ENCODE data around the gene GCHFR.

The GCHFR gene

GRCh38 chr15:40743485-40743901 is 20.4 kb upstream of the GCHFR start:
- H3K4me3 ChIP-seq (ENCODE audit: low read depth, low read length): no peak overlapping the region
- TF ChIP-seq MAX (IDR thresholded peaks at IDR 0.05; ENCODE audit: low read depth, low read length): no peak
- no peak for TF ChIP-seq MYC (IDR thresholded peaks at IDR 0.05; ENCODE audit: low read depth, low read length)
- no peak for TF ChIP-seq POLR2A (IDR thresholded peaks at IDR 0.05; ENCODE audit: extremely low read depth, insufficient read length)
- TF ChIP-seq CTCF (IDR thresholded peaks at IDR 0.05; ENCODE audit: low read depth, low read length): no peak
- DNase-seq (ENCODE audit: low read depth): no peak

GRCh38 chr15:40743921-40744814 is 19.7 kb upstream of the GCHFR start:
- DNase-seq (ENCODE audit: low read depth): peak; percentile 74
- TF ChIP-seq MAX (IDR thresholded peaks at IDR 0.05; ENCODE audit: low read depth, low read length) (peak; percentile 67), MYC (IDR thresholded peaks at IDR 0.05; ENCODE audit: low read depth, low read length) (peak; percentile 45; the same call in 1 of the 2 replicates), POLR2A (IDR thresholded peaks at IDR 0.05; ENCODE audit: extremely low read depth, insufficient read length) (no peak), CTCF (IDR thresholded peaks at IDR 0.05; ENCODE audit: low read depth, low read length) (no peak)
- H3K4me3 ChIP-seq (ENCODE audit: low read depth, low read length): no peak overlapping the region

GRCh38 chr15:40744815-40745152 is 19.1 kb upstream of the GCHFR start:
- no peak for DNase-seq (ENCODE audit: low read depth)
- H3K4me3 ChIP-seq (ENCODE audit: low read depth, low read length): no peak overlapping the region
- no peak for TF ChIP-seq POLR2A (IDR thresholded peaks at IDR 0.05; ENCODE audit: extremely low read depth, insufficient read length)
- no peak for TF ChIP-seq CTCF (IDR thresholded peaks at IDR 0.05; ENCODE audit: low read depth, low read length)
- TF ChIP-seq MAX (IDR thresholded peaks at IDR 0.05; ENCODE audit: low read depth, low read length): no peak
- TF ChIP-seq MYC (IDR thresholded peaks at IDR 0.05; ENCODE audit: low read depth, low read length): no peak

- TF ChIP-seq CTCF (IDR thresholded peaks at IDR 0.05; ENCODE audit: low read depth, low read length) (no peak), MAX (IDR thresholded peaks at IDR 0.05; ENCODE audit: low read depth, low read length) (no peak), MYC (IDR thresholded peaks at IDR 0.05; ENCODE audit: low read depth, low read length) (no peak), POLR2A (IDR thresholded peaks at IDR 0.05; ENCODE audit: extremely low read depth, insufficient read length) (no peak)
Observed at GRCh38 chr15:40746916-40747418, 16.9 kb upstream of the GCHFR start.

GRCh38 chr15:40747685-40748631 is 15.9 kb upstream of the GCHFR start:
- TF ChIP-seq CTCF (IDR thresholded peaks at IDR 0.05; ENCODE audit: low read depth, low read length): no peak
- TF ChIP-seq MYC (IDR thresholded peaks at IDR 0.05; ENCODE audit: low read depth, low read length): no peak
- TF ChIP-seq POLR2A (IDR thresholded peaks at IDR 0.05; ENCODE audit: extremely low read depth, insufficient read length): no peak
- no peak for TF ChIP-seq MAX (IDR thresholded peaks at IDR 0.05; ENCODE audit: low read depth, low read length)
- H3K4me3 ChIP-seq (ENCODE audit: low read depth, low read length): no peak overlapping the region
- no peak for DNase-seq (ENCODE audit: low read depth)

More at GRCh38 chr15:40746916-40747418, 16.9 kb upstream of the GCHFR start:
- DNase-seq (ENCODE audit: low read depth): peak; percentile 75
- H3K4me3 ChIP-seq (ENCODE audit: low read depth, low read length): no peak overlapping the region

Data from NB4 (cell line).